Ecto neural progenitor cell (in vitro differentiated cells): ENCODE results near the gene EEF1A2.

ENCODE experiments used
- DNase-seq: peaks from one replicate; pipeline ENCODE4 v3.0.0-alpha.2; 2018; ENCODE audit warnings: low spot score

The EEF1A2 gene

DNA sequence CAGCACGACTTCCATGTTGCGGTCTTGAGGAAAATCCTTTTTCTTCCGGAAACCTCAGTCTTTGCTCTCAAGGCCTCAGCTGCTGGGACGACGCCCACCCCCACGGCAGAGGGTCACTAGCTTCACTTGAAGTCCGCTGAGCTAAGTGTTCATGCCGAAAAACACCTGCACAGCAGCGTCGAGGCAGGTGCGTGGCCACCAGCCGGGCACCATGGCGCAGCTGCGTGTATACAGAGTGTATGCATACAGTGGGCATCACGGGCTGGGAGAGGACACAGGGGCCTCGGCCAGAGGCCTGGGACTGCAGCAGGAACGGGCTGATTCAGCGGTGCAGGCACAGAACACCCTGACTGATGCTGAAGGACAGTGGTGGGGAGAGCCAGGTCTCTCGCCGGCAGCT lies 46.5 kb downstream of the EEF1A2 start:
- no peak for DNase-seq

GRCh38 chr20:63451821-63452220 lies 47.1 kb downstream of the EEF1A2 start:
- no peak for DNase-seq

DNA sequence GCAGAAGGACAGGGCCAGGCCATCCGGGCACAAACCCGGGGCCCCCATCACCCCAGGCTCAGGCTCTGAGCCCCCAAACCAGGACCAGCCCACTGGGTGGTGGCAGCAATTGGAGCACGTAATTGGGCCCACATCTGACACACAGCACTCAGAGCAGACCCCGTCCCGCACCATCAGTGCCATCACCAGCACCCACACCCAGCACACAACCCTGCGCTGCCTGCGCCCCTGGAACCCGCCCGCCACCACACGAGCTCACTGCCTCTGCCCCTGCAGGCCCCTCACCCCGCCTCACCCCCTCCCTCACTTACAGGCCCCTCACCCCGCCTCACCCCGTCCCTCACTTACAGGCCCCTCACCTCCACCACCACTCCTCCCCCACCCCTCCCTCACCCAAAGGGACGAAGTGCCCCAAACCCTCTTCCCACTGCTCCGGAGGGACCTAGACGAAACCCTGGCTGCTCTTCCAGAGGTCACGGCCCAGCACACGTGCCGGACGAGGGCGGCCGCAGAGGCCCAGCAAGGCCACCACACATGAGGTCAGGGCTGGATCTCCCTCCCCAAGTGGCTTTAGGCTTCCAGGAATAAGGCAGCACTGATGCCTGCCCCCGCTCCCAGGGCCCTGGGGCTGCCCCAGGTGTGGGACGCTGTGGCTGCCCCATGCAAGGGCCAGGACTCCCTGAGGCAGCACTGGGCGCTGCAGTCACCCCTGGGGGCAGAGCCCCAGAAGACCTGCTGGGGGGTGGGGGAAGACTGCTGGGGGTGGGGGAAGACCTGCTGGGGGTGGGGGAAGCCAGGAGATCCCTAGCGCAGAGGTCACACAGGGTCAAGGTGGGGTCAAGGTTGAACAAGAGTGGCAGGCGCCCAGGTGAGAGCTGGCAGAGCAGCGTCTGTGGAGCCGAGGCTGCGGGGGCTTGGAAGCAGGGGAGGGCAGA lies 48.8 kb downstream of the EEF1A2 start:
- DNase-seq: no peak

DNA sequence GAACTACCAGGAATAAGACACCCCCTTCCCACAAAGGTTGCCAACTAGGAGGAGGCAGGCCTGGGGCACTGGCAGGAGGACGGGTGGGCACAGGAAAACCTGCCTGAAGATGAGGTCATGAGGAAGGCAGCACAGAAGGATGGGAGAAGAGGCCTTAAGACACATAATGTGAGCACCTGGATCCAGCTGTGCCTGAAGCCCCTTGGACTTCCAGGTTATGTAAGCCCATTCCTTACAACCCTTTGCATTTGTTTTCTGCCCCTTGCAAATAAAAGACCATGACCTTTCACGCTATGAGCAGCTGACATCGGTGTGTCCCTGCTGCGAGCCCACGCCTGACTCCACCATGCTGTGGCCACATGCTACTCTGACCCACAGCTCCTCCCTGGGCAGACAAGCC lies 49.9 kb downstream of the EEF1A2 start:
- no peak for DNase-seq

DNA sequence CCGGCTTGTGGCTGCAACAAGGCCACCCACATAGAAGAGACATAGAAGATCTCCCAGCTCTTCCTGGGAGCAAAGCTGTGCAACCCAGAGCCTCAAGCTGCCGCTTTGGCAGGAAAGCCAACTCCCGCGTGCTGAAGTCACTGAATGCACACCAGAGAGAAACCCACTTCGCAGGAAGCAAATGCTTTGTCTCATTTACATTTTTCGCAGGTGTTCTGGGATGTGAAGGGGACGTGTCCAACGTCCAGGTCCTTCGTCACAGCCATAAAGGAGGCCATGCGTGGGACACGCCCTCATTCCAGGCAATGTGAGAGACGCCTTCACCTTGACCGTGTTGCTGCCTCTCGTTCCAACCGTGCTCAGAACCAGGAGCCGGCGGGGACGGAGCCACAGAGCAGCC lies 50.9 kb downstream of the EEF1A2 start:
- DNase-seq: no peak

- no peak for DNase-seq
Observed at GRCh38 chr20:63447320-63447719, 51.6 kb downstream of the EEF1A2 start.

DNA sequence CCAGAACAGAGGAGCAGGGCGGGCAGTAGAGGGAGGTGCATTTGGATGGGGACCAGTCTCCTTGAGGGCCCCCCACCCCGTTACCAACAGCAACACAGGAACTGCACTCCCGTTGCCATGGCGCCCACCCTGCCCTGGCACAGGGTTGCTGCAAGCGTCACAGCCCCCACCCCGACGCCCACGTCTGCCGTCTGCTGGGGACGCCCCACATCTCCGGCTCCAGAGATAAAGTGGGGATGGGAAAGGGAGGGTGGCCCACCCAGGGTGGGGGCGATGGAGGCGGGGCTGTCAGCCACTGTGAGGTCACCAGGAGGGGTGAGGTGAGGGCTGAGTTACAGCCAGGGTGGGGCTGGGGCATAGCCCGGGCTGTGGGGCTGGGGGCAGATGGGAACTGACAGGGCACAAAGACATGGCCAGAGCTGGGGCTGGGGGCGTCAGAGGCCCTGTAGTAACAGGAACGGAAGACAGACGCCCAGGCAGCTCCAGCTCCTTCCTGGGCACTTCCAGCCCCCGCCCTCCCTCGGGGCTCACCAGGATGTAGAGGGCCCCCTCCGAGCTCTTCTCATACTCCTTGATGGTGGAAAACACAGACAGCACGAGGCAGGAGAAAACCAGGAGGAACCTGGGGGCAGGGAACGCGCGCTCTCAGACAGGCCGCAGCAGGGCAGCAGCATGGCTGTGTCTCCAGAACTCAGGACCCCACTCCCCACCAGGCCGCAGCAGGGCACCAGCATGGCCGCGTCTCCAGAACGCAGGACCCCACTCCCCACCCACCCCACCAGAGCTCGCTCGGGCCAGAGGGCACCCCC lies 52.5 kb downstream of the EEF1A2 start:
- no peak for DNase-seq

- DNase-seq: no peak
Observed at GRCh38 chr20:63445075-63445734, 53.7 kb downstream of the EEF1A2 start.

GRCh38 chr20:63444548-63444947 lies 54.3 kb downstream of the EEF1A2 start:
- DNase-seq: no peak

DNA sequence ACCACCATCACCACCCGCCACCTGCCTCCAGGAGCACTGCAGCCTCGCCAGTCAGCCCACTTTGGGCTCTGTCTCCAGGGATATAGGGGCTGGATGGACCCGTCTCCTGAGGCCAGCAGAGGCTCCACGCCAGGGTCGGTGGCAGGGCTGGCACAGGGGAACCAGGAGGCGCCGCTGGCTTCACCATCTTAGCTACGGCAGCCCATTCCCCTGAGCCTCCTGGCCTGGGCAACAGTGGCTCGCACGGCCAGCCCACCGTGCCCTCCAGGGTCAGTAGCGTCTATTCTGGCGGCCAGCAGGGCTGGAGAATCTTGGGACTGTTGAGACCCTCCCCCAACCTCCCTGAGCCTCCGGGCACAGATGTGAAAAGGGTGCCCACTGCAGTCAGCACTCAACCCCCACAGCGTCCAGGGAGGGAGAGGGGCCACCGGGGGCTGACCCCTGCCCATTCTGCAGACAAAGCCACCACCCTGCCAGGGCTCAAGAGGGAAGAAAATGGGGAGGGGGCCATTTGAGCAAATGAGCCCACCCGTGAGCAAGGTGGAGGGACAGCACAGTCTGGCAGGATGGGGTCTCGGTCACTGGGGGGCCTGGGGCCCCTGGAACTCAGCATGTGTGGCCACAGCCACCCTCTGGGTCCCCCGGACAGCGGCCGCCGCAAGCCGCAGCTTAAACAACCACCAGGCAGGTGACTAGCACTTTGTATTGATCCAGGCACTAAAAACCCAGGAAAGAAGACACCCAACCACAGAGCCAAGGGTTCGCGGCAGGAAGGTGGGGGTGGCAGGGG lies 55.1 kb downstream of the EEF1A2 start:
- no peak for DNase-seq

- DNase-seq: peak; percentile 65
Observed at GRCh38 chr20:63442100-63442493, 56.8 kb downstream of the EEF1A2 start.

DNA sequence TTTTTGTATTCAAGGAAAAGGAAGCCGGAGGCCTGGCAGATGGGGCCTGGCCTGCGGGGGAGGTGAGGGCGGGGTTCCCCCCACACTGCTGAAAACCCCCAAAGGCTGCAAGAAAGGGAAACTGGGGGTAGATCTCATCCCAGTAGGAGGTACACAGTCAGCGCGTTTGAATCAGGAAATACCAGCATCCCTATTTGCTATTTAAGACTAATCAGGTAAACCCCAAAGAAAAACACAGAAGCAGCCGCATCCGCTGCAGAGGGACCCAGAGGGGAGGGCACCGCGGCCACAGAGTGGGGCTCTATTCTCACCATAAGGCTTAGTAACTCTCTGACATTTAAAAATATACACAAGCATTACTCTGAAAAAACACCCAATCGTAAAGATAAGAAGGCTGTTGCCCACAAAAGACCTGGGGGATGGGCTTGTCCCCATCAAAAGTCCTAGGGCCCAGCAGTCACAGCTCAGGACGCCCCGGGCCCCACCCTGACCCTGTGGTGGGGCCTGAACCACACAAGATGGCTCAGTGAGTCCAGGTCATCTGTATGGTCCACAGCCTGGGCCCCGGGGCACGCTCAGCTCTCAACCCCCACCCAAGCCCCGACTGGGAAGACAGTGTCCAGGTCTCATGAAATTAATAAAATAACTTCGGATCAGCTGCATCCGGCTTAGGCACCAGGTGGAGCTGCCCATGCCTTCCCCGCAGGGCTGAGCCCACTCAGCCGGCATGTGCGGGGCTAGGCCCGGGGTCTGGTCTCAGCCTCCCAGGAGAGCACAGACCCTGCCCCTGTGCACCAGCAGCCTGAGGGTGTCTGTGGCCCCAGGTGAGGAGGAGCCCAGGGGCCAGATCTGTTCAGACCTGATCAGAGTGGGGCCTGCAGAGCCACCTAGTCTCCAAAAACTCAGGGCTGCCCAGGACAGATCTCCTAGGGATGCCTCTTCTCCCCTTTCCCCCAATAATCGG lies 57.5 kb downstream of the EEF1A2 start:
- no peak for DNase-seq

DNA sequence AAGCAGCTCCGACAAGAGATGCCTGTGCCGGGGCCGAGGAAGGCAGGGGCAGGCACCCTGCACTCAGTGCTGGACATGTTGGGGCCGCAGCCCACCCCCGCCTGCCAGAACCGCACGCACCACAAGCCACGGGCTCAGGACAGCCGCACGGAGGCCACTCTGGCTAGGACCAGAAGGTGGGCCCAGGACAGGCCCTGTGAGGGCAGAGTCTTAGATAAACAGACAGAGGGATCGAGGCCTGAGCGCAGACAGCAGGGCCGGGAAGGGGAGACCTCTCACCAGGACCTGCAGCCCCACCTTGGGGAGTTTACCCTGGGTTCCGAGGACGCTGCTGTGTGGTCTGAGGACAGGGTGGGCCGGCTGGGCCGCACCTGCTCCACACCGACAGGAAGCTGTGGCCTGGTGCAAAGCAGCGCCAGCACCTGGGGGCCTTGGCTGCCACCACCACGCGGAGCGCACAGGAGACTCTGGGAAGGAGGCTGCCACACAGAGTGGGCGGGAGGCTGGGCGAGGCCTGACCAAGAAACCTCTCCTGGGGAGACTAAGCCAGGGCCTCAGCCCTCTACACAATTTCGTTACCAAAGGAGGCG lies 58.4 kb downstream of the EEF1A2 start:
- DNase-seq: no peak

GRCh38 chr20:63439866-63440265 lies 59.0 kb downstream of the EEF1A2 start:
- DNase-seq: no peak

DNA sequence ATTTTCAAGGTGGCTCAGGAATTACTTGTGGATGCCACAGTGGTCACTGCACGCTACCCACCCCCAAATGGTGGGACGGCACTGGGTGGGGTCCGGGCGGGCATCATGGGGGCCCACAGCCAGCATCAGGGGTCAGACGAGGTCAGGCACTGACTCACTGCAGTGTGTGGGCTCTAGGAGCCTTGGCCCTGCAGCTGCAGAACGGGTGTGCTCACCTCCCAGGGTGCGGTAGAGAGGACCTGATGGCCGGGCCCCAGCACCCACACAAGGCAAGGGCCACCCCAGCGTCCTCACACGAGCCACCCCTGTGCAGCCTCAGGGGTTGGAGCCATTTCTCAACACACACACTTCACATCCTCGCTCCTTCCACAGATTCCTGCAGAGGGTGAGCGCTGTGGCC lies 60.8 kb downstream of the EEF1A2 start:
- no peak for DNase-seq
